A673 (cell line): ENCODE data around the gene TLE4.

ENCODE experiments used
- CTCF ChIP-seq: fragments of 300-800, 200-600 bp; sonication (generic); conservative IDR thresholded peaks from 2 replicates; pipeline ENCODE4 v1.5.1; 2017; ENCODE audit warnings: low read depth, mild to moderate bottlenecking, antibody characterized with exemption, low read length, moderate library complexity, mixed read lengths
- EZH2 ChIP-seq: fragments of 200-600 bp; sonication (generic); IDR thresholded peaks from 2 replicates; pipeline ENCODE4 v1.6.1; 2017; ENCODE audit warnings: borderline replicate concordance, low read depth, mild to moderate bottlenecking, mixed read lengths, antibody characterized with exemption, low read length; ENCODE audit not compliant: poor library complexity, severe bottlenecking

- no peak for TF ChIP-seq CTCF
- no peak for TF ChIP-seq EZH2
Measured at GRCh38 chr9:79524266-79524665, 47.5 kb upstream of the TLE4 start.
